Central memory CD8-positive, alpha-beta T cell (primary cell): ENCODE measurements around the gene MORN1.

Experiments used
- ATAC-seq: fragments of 150-1000 bp; cut with Tn5 transposase; replicated peaks from 2 replicates; pipeline ENCODE4 v1.10.0; 2022; ENCODE audit warnings: mild to moderate bottlenecking, moderate FRiP score, moderate number of reproducible peaks; ENCODE audit not compliant: poor library complexity, severe bottlenecking; ENCODE audit errors: extremely low read depth
- DNase-seq, 2 donors: peaks; one replicate each; pipeline ENCODE4 v3.0.0; 2021; ENCODE audit warnings: low spot score in 2 of 2
- H3K27ac Mint-ChIP-seq: one replicate; pipeline ENCODE4 v1.8.0; 2022; ENCODE audit warnings: low read depth, mild to moderate bottlenecking, moderate library complexity, mixed read lengths
- H3K27me3 Mint-ChIP-seq: one replicate; pipeline ENCODE4 v1.8.0; 2022; ENCODE audit warnings: mixed read lengths
- H3K36me3 Mint-ChIP-seq: one replicate; pipeline ENCODE4 v1.8.0; 2022; ENCODE audit warnings: mild to moderate bottlenecking, moderate library complexity, mixed read lengths; ENCODE audit not compliant: insufficient read depth
- H3K4me1 Mint-ChIP-seq: one replicate; pipeline ENCODE4 v1.8.0; 2022; ENCODE audit warnings: mixed read lengths
- H3K4me3 Mint-ChIP-seq: one replicate; pipeline ENCODE4 v1.8.0; 2022; ENCODE audit warnings: mild to moderate bottlenecking, moderate library complexity, mixed read lengths
- H3K9me3 Mint-ChIP-seq: one replicate; pipeline ENCODE4 v1.8.0; 2022; ENCODE audit warnings: mixed read lengths

Gene MORN1

DNA sequence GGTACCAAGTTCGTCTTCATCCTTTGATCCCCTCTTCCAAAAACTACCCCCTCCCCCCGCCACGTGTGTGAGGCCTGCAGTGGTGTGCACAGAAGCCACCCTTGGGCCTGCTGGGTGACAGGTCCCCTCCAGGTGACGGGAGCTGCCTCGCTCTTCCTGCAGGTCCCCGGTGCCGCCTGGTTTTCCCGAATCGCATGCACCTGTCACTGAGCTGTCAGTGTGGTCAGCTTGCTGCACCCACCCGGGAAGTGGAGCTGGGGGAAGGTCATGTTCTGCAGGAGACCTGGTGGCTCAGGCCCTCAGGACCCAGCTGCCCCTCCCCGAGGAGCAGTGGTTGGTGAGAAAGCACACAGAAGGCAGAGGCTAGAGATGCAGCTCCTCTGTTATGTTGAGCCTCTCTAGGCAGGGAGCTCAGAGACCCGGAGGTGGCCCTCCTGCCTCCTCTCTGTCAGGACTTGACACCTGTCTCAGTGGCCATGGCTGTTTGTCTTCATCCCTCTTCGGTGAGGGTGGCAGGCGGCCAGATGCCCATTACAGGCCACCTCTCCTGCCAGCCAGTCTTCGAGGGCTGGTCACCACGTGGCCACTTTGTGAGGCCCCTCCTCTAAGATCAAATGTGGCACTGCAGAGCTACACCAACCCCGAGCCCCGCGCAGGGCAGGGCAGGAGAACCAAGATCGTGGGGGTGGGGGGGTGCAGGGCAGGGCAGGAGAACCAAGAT lies 102.4 kb downstream of the MORN1 start:
- Mint-ChIP-seq H3K27me3 (no peaks in the 10 kb centered on the region), H3K36me3 (peaks cover 14% of the 10 kb centered on the region), H3K4me1 (peaks cover 42% of the 10 kb centered on the region), H3K27ac (peak overlapping the region; percentile 99), H3K4me3 (peak overlapping the region; percentile 44), H3K9me3 (no peaks in the 10 kb centered on the region)
- ATAC-seq (no peak), DNase-seq (no peak)

DNA sequence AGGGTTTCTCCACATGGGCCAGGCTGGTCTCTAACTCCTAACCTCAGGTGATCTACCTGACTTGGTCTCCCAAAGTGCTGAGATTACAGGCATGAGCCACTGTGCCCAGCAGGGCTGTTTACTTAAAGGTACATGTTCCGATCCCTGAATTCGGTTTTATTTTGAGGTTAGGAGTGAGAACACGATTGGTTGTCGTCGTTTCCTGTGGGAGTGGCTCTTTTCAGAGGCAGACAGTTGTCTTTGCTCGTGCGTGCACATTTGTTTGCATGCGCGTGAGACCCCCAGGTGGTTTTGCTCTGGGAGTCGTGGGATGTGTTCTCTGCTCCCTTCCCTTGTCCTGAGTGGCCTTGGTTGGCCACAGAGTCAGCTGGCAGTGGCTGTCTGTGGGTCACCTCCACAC lies 103.0 kb downstream of the MORN1 start:
- Mint-ChIP-seq H3K27ac (peak overlapping the region; percentile 29), H3K9me3 (no peaks in the 10 kb centered on the region), H3K27me3 (no peaks in the 10 kb centered on the region), H3K4me3 (peak overlapping the region; percentile 44), H3K36me3 (peaks cover 14% of the 10 kb centered on the region), H3K4me1 (peaks cover 36% of the 10 kb centered on the region)
- ATAC-seq (no peak), DNase-seq (no peak)

DNA sequence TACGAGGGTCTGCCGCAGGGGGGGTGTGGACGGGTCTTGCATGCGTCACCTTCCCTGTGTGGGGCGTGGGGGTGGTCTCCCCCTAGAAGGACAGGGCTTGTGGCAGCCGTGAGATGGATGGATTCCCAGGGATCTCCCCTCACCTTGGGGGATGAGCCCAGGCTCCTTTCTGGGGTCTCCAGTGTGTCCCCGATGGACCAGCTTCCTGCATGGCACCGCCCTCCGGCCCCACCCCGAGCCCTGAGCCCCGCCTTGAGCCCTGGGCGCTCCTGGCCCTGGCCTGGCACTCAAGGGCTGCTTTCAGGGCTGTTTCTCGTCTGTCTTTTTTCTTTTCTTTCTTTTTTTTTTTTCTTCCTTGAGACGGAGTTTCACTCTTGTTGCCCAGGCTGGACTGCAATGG lies 103.7 kb downstream of the MORN1 start:
- peak overlapping the region; percentile 29 for H3K27ac Mint-ChIP-seq
- H3K9me3 Mint-ChIP-seq = no peaks in the 10 kb centered on the region
- no peak for DNase-seq
- no peak for ATAC-seq
- peaks cover 33% of the 10 kb centered on the region for H3K4me1 Mint-ChIP-seq
- H3K4me3 Mint-ChIP-seq = peak overlapping the region; percentile 44
- H3K27me3 Mint-ChIP-seq = no peaks in the 10 kb centered on the region
- H3K36me3 Mint-ChIP-seq = peaks cover 16% of the 10 kb centered on the region

DNA sequence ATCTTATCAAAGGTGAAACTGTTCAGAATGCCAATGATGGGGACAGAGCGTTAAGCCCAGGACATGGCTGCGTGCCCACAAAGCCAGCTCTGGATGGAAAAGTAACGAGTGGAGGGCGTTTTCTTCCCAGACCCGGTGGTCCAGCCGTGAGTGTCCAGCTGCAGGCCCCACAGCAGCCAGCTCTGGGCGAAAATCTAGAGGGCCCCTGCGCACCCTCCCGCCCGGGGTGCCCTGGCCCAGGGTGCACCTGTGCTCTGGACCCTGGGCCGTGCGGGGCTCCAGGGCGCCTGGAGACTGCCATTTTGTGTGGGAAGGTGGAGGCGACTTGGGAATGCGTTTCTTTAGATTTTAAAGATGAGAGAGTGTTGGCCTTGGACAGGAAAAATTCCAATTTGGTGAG lies 104.4 kb downstream of the MORN1 start:
- H3K9me3 Mint-ChIP-seq = no peaks in the 10 kb centered on the region
- DNase-seq = no peak
- peak overlapping the region; percentile 55 for H3K27ac Mint-ChIP-seq
- ATAC-seq = no peak
- no peak overlapping the region for H3K4me3 Mint-ChIP-seq
- peaks cover 10% of the 10 kb centered on the region for H3K36me3 Mint-ChIP-seq
- H3K27me3 Mint-ChIP-seq = no peaks in the 10 kb centered on the region
- H3K4me1 Mint-ChIP-seq = peaks cover 33% of the 10 kb centered on the region

DNA sequence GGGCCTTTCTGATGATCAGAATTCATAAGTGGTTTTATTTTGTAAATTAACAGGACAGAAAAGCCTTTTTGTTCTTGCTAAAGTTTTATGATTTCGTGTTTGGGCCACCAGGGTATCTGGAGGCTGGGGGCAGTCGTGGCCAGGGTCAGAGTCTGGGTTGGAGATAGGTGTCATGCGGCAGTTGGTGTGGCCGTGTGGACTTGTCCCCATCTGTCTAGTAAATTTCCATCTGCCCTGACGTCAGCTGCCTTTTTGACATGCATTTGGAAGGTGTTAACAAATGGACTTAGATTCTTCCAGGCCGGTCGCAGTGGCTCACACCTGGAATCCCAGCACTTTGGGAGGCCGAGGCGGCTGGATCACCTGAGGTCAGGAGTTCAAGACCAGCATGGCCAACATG lies 106.4 kb downstream of the MORN1 start:
- peaks cover 8% of the 10 kb centered on the region for H3K36me3 Mint-ChIP-seq
- H3K27ac Mint-ChIP-seq = no peak overlapping the region
- H3K27me3 Mint-ChIP-seq = no peaks in the 10 kb centered on the region
- peaks cover 15% of the 10 kb centered on the region for H3K4me1 Mint-ChIP-seq
- no peak overlapping the region for H3K4me3 Mint-ChIP-seq
- no peak for DNase-seq
- ATAC-seq = no peak
- no peaks in the 10 kb centered on the region for H3K9me3 Mint-ChIP-seq

DNA sequence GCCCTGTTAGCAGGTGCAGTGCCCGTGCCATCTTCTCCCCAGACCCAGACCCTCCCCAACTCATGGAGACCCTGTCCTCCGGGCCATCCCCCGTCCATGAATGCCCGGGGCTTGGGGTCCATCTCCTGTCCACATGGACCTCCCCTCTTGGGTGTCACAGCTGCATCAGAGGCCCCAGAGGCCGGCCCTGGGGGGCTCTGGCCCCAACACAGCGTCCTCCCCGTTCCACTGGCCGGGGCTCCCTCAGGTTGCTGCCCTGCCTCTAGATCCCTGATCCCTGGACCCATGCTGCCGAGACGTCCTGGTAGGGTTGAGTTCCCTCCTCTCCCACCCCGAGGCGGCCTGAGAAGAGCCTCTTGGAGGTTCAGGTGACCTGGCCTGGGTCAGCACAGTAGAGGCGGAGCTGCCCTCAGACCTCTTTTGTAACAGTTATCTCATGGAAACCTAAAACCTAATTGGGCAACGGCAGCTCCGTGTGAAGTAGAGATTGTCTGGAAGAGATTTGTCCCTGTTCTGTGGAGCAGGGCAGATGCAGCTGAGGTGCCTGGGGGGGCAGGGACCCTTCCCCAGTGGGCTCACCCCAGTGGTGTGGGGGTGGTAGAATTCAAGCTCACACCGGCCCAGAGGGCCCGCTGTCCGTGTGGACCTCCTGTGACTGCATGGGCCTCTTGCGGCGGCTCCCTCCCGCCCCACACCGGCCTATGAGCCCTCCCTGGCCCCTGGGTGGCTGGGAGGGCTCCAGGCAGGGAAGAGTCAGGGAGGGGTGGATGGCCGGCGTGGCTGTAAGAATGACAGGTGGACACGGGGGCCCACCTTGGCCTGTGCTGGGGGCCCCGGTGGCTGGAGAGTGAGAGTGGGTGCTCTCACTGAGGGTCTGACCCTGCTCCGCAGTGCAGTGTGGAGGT lies 107.1 kb downstream of the MORN1 start:
- ATAC-seq (no peak), DNase-seq (no peak)
- H3K27me3 Mint-ChIP-seq = no peaks in the 10 kb centered on the region
- no peak overlapping the region for H3K4me3 Mint-ChIP-seq
- peaks cover 10% of the 10 kb centered on the region for H3K4me1 Mint-ChIP-seq
- no peak overlapping the region for H3K27ac Mint-ChIP-seq
- peaks cover 10% of the 10 kb centered on the region for H3K36me3 Mint-ChIP-seq
- H3K9me3 Mint-ChIP-seq = no peaks in the 10 kb centered on the region

DNA sequence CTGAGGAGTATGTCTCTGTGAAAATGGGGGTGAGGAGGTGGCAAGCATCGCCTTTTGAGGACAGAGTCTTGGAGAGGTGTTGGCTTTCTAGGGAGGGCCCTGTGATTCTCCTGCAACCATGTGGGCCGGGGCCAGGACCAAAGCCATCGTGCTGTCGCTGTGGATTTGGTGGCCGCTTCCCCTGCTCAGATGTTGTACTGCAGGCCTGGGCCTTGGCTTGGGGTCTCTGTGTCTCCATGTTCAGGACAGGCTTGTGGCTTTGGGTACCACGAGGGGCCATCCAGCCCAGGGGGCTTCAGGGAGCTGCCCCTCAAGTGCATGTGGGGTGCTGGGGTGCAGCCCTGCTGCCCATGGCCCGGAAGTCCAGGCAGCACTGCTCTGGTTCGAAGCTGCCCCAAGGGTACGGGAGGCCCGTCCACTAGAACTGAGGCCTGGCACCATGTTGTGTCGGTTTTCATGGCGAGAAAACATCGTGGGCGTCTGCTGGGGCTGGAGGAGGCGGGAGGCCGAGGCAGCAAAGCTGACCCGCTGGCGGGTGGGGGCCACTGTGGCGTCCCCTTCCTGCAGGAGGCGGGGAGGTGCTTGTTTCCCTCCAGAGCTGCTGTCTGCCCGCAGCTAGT lies 107.9 kb downstream of the MORN1 start:
- Mint-ChIP-seq H3K36me3 (peaks cover 9% of the 10 kb centered on the region), H3K27me3 (no peaks in the 10 kb centered on the region), H3K9me3 (no peaks in the 10 kb centered on the region), H3K4me3 (no peak overlapping the region), H3K27ac (no peak overlapping the region), H3K4me1 (peaks cover 10% of the 10 kb centered on the region)
- ATAC-seq (no peak), DNase-seq (no peak)

DNA sequence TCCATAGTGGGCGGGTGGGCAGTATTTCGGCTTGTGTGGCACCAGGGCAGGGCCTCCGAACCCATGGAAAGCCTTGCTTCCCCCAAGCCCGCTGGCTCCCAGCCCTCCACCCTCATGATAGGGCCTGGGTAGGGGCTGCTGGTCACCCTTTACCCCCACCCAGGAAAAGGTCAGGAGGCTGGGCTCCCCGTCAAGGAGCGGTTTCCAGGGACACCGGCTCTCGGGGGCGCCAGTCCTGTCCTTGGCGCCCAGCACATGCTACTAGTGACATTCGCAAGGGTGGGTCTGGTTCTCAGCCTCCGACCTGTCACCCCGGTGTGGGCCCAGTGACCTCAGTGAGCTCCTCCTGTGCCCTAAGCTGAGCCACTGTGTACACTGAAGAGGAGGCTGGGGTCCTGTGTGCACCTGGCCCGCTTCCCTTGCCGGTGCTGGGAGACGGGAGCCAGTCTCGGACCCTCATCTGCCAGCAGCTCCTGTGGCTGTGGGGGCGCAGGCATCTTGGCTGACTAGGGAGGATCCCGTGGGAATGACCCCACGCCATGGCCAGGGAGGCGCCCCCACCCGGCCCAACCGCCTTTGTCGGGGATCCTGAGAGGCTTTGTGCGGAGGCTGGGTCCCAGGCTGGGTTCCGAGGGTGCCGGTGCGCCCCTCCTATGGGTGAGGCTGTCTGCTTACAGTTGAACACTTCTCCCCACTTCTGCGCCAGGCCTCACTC lies 108.6 kb downstream of the MORN1 start:
- no peak overlapping the region for H3K27ac Mint-ChIP-seq
- no peaks in the 10 kb centered on the region for H3K27me3 Mint-ChIP-seq
- no peaks in the 10 kb centered on the region for H3K9me3 Mint-ChIP-seq
- H3K4me3 Mint-ChIP-seq = no peak overlapping the region
- peaks cover 9% of the 10 kb centered on the region for H3K36me3 Mint-ChIP-seq
- ATAC-seq = no peak
- no peak for DNase-seq
- H3K4me1 Mint-ChIP-seq = peaks cover 10% of the 10 kb centered on the region

DNA sequence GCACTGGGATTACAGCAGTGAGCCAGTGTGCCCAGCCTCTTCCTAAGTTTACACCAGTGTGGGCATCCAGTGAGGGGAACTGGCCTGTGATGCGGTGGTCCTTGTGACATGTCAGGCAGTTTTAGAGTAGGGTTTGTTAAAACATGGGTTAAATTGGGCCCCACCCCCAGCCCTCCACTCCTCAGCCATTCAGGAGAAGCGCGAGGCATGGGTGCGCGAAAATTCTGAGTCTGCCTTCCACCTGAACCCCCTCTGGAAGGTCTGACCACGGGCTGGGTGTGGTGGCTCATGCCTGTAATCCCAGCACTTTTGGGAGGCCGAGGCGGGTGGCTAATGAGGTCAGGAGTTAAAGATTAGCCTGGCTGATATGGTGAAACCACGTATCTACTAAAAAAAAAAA lies 111.5 kb downstream of the MORN1 start:
- no peak for ATAC-seq
- no peak for DNase-seq
- Mint-ChIP-seq H3K4me3 (no peak overlapping the region), H3K9me3 (no peaks in the 10 kb centered on the region), H3K27ac (peak overlapping the region; percentile 90), H3K27me3 (no peaks in the 10 kb centered on the region), H3K4me1 (peaks cover 6% of the 10 kb centered on the region), H3K36me3 (peaks cover 18% of the 10 kb centered on the region)

DNA sequence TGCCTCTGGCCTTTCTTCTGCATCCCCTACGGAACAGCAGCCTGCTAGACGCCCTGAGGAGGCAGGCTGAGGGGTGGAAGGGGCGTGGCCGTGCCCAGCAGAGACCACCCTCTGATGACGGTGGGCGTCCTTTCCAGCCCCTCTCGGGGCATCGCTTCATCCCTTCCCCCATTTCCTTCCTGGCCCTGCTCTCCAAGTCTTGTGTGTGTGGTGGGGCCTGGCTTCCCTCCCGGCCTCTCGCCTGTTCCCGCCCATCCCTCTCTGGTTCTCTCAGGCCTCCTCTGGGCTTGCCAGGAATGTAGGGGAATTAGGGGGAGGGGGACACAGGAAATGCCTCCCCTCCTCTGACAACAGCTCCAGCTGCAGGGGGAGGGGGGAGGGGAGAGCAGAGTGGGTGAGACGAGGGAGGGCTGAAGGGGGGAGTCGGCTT lies 112.1 kb downstream of the MORN1 start:
- H3K9me3 Mint-ChIP-seq = no peaks in the 10 kb centered on the region
- no peak for DNase-seq
- peaks cover 18% of the 10 kb centered on the region for H3K36me3 Mint-ChIP-seq
- peaks cover 6% of the 10 kb centered on the region for H3K4me1 Mint-ChIP-seq
- ATAC-seq = no peak
- H3K27ac Mint-ChIP-seq = peak overlapping the region; percentile 90
- no peak overlapping the region for H3K4me3 Mint-ChIP-seq
- no peaks in the 10 kb centered on the region for H3K27me3 Mint-ChIP-seq

DNA sequence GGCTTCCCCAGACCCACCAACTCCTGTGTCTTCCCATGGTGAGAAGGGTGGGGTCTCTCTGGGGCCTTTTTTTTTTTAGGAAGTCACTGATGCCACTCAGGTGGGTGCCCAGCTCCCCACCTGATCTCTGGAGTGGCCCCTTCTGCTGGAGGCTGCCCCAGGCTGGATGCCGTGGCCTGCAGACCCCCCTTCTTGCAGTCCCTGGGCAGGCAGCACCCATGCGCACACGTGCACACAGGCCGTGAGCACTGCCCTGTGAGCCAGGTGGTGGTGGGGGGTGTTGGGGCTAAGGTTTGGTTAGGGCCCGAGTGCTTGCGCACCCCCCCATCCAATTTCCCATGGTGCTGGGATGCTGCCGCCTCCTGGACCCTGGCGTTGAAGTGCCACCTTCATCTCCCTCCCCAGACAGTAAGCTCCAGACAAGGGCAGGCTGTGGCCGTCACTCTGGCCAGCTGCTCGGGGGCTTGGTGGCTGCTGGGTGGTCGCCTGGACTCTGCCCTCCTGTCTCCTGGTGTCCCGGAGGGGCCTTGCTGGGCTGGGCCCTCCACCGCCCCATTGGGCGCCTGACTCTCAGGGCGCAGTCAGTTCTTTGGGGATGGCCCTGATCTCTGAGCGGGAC lies 112.7 kb downstream of the MORN1 start:
- Mint-ChIP-seq H3K27ac (no peak overlapping the region), H3K36me3 (peaks cover 19% of the 10 kb centered on the region), H3K4me1 (peaks cover 6% of the 10 kb centered on the region), H3K27me3 (no peaks in the 10 kb centered on the region), H3K4me3 (no peak overlapping the region), H3K9me3 (no peaks in the 10 kb centered on the region)
- ATAC-seq = no peak
- no peak for DNase-seq
